ENCODE data around the gene RIC8B.
A peak's percentile ranks its signal among the peaks of the same experiment; 100 is the strongest.

RIC8B gene

GRCh38 chr12:106900554-106900953, 126.1 kb downstream of the RIC8B start:
- H3K4me3 ChIP-seq (replicated peaks; ENCODE audit: low read depth, low read length), result no peak overlapping the region
- DNase-seq (ENCODE audit: extremely low read depth, low read depth), result no peak
- no peak for TF ChIP-seq CTCF (IDR thresholded peaks at IDR 0.05; ENCODE audit: low read depth, low read length, missing control alignments)

GRCh38 chr12:106901276-106901675, 126.8 kb downstream of the RIC8B start:
- H3K4me3 ChIP-seq (replicated peaks; ENCODE audit: low read depth, low read length), result no peak overlapping the region
- no peak for DNase-seq (ENCODE audit: extremely low read depth, low read depth)
- no peak for TF ChIP-seq CTCF (IDR thresholded peaks at IDR 0.05; ENCODE audit: low read depth, low read length, missing control alignments)

GRCh38 chr12:106902053-106902452, 127.6 kb downstream of the RIC8B start:
- H3K4me3 ChIP-seq (replicated peaks; ENCODE audit: low read depth, low read length), result no peak overlapping the region
- TF ChIP-seq CTCF (IDR thresholded peaks at IDR 0.05; ENCODE audit: low read depth, low read length, missing control alignments), result no peak
- no peak for DNase-seq (ENCODE audit: extremely low read depth, low read depth)

- H3K4me3 ChIP-seq (replicated peaks; ENCODE audit: low read depth, low read length), result peak overlapping the region; percentile 47
- no peak for TF ChIP-seq CTCF (IDR thresholded peaks at IDR 0.05; ENCODE audit: low read depth, low read length, missing control alignments)
- DNase-seq (ENCODE audit: extremely low read depth, low read depth), result no peak
Observed at GRCh38 chr12:106903241-106903945, 128.9 kb downstream of the RIC8B start.

- no peak for DNase-seq (ENCODE audit: extremely low read depth, low read depth)
- H3K4me3 ChIP-seq (replicated peaks; ENCODE audit: low read depth, low read length), result no peak overlapping the region
- TF ChIP-seq CTCF (IDR thresholded peaks at IDR 0.05; ENCODE audit: low read depth, low read length, missing control alignments), result no peak
Observed at GRCh38 chr12:106906715-106907114, 132.2 kb downstream of the RIC8B start.

- DNase-seq (ENCODE audit: extremely low read depth, low read depth), result no peak
- H3K4me3 ChIP-seq (replicated peaks; ENCODE audit: low read depth, low read length), result no peak overlapping the region
- peak; percentile 10 for TF ChIP-seq CTCF (IDR thresholded peaks at IDR 0.05; ENCODE audit: low read depth, low read length, missing control alignments)
Observed at GRCh38 chr12:106907411-106907810, 132.9 kb downstream of the RIC8B start.

GRCh38 chr12:106907846-106908245, 133.4 kb downstream of the RIC8B start:
- no peak for DNase-seq (ENCODE audit: extremely low read depth, low read depth)
- no peak for TF ChIP-seq CTCF (IDR thresholded peaks at IDR 0.05; ENCODE audit: low read depth, low read length, missing control alignments)
- no peak overlapping the region for H3K4me3 ChIP-seq (replicated peaks; ENCODE audit: low read depth, low read length)

Measured in HFF-Myc (cell line).